Neutrophil (primary cell): ENCODE results near the gene LRRC52.

ENCODE experiments used
- H3K27ac ChIP-seq: fragments of 200-600 bp; sonication (generic); 2 replicates; pipeline ENCODE4 v1.5.1; 2016; ENCODE audit warnings: mild to moderate bottlenecking, moderate library complexity
- H3K27me3 ChIP-seq: fragments of 200-600 bp; sonication (generic); 2 replicates; pipeline ENCODE4 v1.6.0; 2016; ENCODE audit warnings: mild to moderate bottlenecking
- H3K36me3 ChIP-seq: fragments of 200-600 bp; sonication (generic); 2 replicates; pipeline ENCODE4 v1.5.1; 2017
- H3K4me1 ChIP-seq, 2 experiments: fragments of 200-600 bp in 1 of 2; sonication (generic) in 1 of 2; 1 replicate in 1 of 2; 2 replicates in 1 of 2; pipeline versions ENCODE4 v1.5.1 to v1.6.1; 2013 to 2016; ENCODE audit warnings: low read depth in 1 of 2, low read length in 1 of 2, mild to moderate bottlenecking in 1 of 2, moderate library complexity in 1 of 2; ENCODE audit not compliant: control insufficient read depth in 1 of 2, insufficient read depth in 1 of 2
- H3K4me3 ChIP-seq, 2 experiments: fragments of 200-600 bp in 1 of 2; sonication (generic) in 1 of 2; 1 replicate in 1 of 2; 2 replicates in 1 of 2; pipeline ENCODE4 v1.5.1; 2013 to 2016; ENCODE audit warnings: low read depth in 1 of 2, low read length in 1 of 2, mild to moderate bottlenecking in 1 of 2, moderate library complexity in 1 of 2
- H3K9me3 ChIP-seq: fragments of 200-600 bp; sonication (generic); 2 replicates; pipeline ENCODE4 v1.5.1; 2016
- TF ChIP-seq, protein P1 (sequence below): fragments of 200-600 bp; sonication (generic); IDR thresholded peaks from 2 replicates; pipeline ENCODE4 v1.5.1; 2016; ENCODE audit warnings: antibody characterized with exemption

LRRC52 gene

GRCh38 chr1:165543532-165544438, at the start of gene LRRC52:
Gene LRRC52 (plus strand): TSS chr1:165544000. CDS start chr1:165544297, 297 bp downstream.
- TF ChIP-seq, protein P1, sequence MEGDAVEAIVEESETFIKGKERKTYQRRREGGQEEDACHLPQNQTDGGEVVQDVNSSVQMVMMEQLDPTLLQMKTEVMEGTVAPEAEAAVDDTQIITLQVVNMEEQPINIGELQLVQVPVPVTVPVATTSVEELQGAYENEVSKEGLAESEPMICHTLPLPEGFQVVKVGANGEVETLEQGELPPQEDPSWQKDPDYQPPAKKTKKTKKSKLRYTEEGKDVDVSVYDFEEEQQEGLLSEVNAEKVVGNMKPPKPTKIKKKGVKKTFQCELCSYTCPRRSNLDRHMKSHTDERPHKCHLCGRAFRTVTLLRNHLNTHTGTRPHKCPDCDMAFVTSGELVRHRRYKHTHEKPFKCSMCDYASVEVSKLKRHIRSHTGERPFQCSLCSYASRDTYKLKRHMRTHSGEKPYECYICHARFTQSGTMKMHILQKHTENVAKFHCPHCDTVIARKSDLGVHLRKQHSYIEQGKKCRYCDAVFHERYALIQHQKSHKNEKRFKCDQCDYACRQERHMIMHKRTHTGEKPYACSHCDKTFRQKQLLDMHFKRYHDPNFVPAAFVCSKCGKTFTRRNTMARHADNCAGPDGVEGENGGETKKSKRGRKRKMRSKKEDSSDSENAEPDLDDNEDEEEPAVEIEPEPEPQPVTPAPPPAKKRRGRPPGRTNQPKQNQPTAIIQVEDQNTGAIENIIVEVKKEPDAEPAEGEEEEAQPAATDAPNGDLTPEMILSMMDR, result no peak
- Histone ChIP-seq H3K9me3 (no peaks in the 10 kb centered on the region), H3K4me3 (no peak within 1 kb of the TSS), H3K4me1 (no peaks in the 10 kb centered on the region), H3K36me3 (no peaks in the 10 kb centered on the region), H3K27me3 (peaks cover 53% of the 10 kb centered on the region), H3K27ac (no peak within 1 kb of the TSS)

- no peak overlapping the region for H3K4me3 ChIP-seq
- H3K4me1 ChIP-seq, result no peaks in the 10 kb centered on the region
- TF ChIP-seq, protein P1, result no peak
- H3K27me3 ChIP-seq, result peaks cover 3% of the 10 kb centered on the region
- H3K27ac ChIP-seq, result no peak overlapping the region
- H3K9me3 ChIP-seq, result no peaks in the 10 kb centered on the region
- no peaks in the 10 kb centered on the region for H3K36me3 ChIP-seq
These were observed 48.6 kb upstream of the LRRC52 start for GRCh38 chr1:165494949-165495857.

GRCh38 chr1:165495858-165496205, 48.0 kb upstream of the LRRC52 start:
- no peak overlapping the region for H3K27ac ChIP-seq
- H3K27me3 ChIP-seq, result peaks cover 3% of the 10 kb centered on the region
- TF ChIP-seq, protein P1, result no peak
- H3K4me3 ChIP-seq, result no peak overlapping the region
- H3K4me1 ChIP-seq, result no peaks in the 10 kb centered on the region
- no peaks in the 10 kb centered on the region for H3K9me3 ChIP-seq
- H3K36me3 ChIP-seq, result no peaks in the 10 kb centered on the region

DNA sequence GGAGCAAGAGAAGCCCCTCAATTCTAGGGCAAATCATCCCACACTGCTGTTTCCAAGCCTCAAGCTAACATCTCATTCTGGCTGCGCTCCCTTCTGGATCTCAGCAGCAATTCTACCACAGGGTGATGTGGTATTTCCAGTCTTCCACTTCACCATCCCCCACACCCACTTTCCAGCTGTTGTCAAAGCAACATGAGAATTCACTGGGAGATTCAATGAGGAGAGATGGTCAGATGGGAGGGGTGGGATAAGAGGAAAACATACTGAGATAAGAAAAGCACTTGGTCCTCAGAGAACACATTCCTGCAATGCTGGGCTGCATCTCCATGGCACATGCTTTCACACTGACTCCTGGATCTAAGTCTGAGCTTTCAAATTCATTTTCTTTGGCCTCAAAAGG, 47.3 kb upstream of the LRRC52 start:
- TF ChIP-seq, protein P1, result no peak

GRCh38 chr1:165497069-165498013, 46.5 kb upstream of the LRRC52 start:
- no peaks in the 10 kb centered on the region for H3K4me1 ChIP-seq
- H3K27ac ChIP-seq, result no peak overlapping the region
- H3K36me3 ChIP-seq, result no peaks in the 10 kb centered on the region
- H3K27me3 ChIP-seq, result no peaks in the 10 kb centered on the region
- H3K4me3 ChIP-seq, result no peak overlapping the region
- TF ChIP-seq, protein P1, result no peak
- no peaks in the 10 kb centered on the region for H3K9me3 ChIP-seq

More for the DNA sequence above, 47.3 kb upstream of the LRRC52 start:
- Histone ChIP-seq H3K27ac (no peak overlapping the region), H3K9me3 (no peaks in the 10 kb centered on the region), H3K4me1 (no peaks in the 10 kb centered on the region), H3K4me3 (no peak overlapping the region), H3K36me3 (no peaks in the 10 kb centered on the region), H3K27me3 (no peaks in the 10 kb centered on the region)
